NCI-H128 (cell line): ENCODE measurements around the gene COX8A.
"Not testable (repeated sequence)": the region's sequence is repeated elsewhere in the genome, so short reads cannot be mapped to it uniquely, and the experiment has no call there.

Experiments
- DNase-seq: peaks from one replicate; lab custom pipeline; 2025; ENCODE audit not compliant: unreplicated experiment; lab: John Stamatoyannopoulos, UW

Gene COX8A, protein sequence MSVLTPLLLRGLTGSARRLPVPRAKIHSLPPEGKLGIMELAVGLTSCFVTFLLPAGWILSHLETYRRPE

DNA sequence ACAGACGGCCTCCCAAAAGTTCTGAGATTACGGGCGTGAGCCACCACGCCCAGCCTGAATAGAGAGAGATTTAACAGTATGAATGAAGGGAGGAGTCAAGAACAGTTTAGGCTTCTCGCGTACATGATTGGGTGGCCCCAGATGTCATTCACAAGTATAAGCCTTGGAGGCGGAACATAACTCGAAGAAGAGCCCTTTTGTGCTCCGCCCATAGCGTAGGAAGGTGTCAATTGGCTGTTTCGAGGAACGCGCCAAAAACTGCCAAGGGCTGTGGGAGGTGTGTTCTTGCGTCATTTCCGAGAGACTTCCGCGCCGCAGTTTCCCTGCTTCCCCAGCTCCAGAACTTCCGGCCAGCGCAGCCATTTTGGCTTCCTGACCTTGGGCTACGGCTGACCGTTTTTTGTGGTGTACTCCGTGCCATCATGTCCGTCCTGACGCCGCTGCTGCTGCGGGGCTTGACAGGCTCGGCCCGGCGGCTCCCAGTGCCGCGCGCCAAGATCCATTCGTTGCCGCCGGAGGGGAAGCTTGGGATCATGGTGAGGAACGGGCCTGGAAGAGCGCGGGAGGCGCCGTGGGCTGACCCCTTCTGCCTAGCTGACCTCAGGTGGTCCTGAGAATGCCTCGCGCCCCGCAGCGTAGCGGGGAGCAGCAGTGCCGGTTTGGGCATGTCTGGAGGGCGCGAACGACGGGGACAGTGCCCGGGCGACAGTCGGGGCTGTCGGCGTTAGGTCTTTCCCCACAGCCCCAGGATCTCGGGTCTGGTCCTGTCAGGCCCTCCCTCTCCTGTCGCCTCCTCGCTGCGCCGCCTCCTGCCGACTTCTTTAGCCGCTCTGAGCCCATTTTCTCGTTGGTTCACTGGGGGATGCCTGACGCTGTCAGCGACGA, at the start of gene COX8A:
COX8A (plus strand) TSS at position 362 of the 885 bp plus-strand sequence; CDS start at position 423, 61 bp downstream.
- DNase-seq, result peak; percentile 100

DNA sequence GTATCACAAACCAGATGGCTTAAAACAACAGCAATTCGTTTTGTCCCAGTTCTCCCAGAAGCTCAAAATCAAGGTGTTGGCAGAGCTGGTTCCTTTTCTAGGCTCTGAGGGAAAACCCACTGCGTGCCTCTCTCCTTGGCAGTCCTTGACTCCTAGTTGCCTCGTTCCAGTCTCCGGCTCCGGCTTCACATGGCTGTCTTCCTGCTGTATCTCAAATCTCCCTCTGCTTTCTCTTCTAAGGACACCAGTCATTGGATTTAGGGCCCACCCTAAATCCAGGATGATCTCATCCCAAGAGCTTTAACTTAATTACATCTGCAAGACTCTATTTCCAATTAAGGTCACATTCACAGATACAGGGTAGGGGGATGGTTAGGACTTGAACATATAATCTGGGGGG, 44.8 kb upstream of the COX8A start:
- no peak for DNase-seq

DNA sequence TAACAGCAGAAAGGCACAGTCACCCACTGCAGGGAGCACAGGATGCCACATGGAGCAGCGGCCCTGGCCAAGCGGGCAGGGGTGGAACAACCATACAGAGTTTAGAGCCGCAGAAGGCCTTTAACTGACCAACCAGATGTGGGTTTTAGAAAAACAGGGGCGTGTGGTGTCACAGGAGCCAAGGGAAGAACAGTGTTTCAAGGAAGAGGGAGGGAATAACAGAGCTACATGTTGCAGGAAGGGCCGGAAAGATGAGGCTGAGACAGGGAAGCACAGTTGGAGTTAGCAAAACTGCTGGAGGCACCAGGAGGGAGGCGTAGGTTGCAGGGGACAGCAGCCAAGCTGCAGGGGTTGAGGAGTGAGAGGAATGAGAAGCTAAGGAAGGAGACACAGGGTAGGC, 43.4 kb upstream of the COX8A start:
- no peak for DNase-seq

DNA sequence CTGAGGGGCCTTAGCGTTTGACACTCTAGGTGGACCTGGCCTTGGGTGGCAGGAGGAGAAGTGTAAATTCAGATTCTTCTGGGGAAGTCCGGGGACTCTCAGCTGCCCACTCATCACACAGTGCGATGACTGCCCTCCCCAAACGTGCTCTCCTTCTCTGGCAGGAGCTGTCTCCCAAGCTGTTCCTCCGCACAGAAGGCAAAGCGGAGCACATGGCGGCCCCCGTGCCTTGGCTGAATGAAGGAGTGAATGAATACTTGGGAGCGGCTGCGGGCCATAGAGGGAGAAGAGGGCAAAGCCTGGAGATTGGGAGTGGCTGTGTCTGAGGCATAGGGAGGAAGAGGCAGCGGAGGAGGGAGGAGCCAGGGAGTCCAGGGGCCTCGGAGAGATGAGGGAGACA, 42.5 kb upstream of the COX8A start:
- DNase-seq, result no peak

DNA sequence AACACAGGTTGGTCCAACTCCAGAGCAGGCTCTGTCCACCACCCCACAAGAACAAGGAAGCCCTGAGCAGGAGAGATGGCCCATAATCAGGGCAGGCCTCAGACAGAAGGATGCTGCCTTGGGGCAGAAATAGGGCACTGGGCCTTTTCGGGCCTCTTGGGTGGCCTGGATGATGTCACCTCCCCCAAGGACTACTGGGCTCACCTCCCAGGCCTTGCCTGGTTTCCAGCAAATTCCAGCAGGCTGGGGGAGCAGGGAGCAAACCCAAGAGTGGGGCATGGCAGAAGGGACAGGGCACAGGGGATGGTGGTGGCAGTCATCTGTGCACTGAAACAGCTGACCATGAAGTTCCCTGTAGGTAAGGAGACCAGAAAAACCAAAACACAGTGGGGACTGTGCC, 41.0 kb upstream of the COX8A start:
- DNase-seq, result no peak

DNA sequence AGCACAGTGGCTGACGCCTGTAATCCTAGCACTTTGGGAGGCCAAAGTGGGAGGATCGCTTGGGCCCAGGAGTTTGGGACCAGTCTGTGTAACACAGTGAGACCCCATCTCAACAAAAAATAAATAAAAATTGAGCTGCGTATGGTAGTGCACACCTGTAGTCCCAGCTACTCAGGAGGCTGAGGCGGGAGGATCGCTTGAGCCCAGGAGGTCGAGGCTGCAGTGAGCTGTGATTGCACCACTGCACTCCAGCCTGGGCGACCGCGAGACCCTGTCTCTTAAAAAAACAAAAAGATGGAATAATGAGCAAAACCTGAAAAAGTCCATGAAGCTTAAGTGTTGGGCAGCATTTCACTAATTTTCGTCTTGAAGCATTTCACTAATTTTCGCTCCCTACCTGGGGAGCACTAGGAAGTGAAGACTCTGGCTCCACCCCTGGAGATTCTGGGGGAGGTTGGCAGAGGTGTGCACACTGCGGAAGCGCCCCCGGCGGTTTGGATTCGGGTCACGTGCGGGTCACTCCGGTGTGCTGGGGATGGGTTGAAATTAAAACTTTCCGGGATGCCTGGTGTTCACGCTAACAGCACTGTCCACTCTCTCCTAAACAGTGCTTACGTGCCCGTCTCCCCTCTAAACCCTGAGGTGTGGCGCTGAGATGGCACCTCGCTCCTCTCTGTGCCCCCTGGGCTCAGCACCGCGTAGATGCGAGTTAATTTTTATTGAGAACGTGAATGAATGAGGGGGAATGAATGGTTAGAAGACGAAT, 36.5 kb upstream of the COX8A start:
- DNase-seq, result no peak

DNA sequence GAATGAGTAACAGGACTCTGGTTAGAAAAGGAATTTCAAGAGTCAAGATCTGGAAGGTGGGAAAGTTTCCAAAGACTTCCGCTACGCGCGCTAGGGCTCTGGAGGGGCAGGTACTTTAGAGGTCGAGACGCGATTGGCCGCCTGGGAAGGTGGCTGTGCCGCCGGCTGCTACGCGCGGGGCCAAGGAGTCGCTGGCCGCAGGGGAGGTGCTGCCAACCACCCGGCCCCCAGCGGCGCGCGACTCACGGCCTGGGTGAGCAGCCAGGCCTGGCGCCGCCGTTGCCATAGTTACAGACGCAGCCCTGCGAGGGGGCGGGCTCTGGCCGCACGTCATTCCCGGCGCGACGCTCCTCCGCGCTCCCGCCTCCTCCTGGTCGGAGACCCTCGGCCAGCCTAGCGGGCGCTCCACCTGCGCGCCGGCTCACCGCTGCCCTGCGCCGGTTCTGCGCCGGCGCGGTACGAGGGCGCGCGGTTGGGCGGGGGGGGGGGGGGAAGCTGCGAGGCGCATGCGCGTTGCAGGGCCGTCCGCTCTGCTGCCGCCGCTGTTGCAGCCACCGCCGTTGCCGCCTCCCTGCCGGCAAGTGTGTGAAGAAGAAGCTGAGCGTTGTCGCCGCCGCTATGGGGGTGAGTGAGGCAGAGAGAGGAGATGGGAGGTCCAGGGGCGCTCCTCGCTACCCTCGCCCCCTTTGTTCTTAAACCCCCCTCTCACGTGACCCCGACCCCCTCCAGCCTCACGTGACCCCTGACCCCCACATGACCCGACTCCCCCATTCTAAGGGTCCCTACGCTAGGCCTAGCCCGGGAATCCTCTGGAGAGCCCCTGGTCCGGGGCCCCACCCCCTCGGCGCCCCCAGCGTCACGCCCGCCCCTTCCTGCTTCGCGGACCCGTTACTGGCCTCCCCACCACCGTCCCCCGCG, 35.7 kb upstream of the COX8A start, which contains the start of gene NAA40:
NAA40 (plus strand) TSS at position 524 of the 918 bp plus-strand sequence; CDS start at position 619, 95 bp downstream.
- DNase-seq, result peak; percentile 95

DNA sequence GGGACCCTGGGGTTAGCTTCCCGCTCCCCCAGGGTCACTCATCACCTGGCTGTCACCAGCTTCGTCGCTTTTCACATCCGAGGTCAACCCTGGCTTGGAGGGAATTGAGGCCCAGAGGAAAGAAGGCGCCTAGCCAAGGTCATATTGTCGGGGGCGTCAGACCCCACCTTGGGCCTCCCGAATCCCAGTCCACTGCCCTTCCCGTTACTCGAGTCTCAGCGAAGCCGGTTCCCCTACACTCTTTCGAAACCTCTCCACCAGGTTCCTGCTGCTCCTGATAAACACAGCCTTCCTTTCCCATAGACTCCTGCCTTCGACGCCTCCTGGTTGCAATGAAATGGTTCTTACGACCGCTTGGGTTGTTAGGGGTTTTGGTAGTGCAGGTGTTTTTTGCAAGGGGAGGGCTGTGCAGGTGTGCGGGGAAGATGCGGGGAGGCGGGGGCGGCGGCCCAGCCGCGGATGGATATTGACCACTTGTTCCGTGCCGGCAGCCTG, 35.0 kb upstream of the COX8A start:
- DNase-seq, result no peak

DNA sequence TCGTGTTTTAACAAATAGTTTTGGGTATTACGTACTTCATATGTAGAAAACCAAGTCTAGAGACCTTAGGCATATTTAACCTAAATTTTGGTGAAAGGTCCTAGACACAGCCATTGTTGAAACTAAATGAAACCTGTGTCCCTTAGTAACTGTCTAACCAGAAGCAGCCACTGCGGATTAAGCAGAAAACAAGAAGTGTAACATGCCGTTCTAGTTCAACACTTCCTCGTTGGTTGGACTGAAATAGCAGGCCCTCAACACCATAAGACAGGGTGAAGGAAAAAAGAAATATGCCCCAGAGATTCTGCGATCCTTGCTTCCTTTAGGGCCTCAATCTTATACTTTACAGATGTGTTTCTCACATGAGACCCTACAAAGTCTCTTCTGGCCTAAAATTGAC, 33.6 kb upstream of the COX8A start:
- no peak for DNase-seq

DNA sequence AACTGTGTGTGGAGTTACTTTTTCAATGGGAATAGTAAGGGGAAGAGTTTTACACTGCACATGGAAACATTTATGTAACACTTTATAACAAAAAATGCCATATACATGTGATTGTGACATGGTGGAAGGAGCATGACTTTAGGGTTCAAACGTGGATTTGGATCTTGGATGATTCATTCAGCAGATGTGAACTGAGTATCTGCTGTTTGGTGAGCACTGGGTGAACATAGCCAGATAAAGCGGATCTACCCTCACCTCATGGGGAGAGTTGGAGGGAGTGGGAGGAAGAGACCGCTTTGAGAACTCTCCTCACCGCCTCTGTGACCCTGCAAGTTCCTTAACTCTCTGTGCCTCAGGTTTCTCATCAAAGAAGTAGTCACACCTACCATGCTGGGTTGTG, 32.5 kb upstream of the COX8A start:
- DNase-seq, result no peak

DNA sequence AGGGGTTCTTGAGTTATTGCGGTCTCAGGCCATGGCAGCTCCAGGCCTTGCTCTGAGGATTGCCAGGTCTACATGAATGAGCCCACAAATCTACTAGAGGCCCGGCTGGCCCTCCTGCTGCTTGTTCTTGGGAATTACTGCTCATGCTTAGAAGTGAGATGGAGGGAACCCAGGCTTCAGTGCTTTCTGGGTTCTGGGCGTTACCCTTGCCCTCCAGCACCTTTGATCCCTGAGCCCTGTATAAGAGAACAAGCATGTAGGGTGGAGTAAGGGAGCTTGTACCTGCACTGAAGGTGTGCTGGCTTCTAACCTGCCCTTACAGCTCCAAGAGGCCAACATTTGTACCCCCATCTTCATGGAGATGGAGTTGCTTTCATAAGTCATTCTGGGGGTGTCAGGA, 31.6 kb upstream of the COX8A start:
- DNase-seq, result no peak

DNA sequence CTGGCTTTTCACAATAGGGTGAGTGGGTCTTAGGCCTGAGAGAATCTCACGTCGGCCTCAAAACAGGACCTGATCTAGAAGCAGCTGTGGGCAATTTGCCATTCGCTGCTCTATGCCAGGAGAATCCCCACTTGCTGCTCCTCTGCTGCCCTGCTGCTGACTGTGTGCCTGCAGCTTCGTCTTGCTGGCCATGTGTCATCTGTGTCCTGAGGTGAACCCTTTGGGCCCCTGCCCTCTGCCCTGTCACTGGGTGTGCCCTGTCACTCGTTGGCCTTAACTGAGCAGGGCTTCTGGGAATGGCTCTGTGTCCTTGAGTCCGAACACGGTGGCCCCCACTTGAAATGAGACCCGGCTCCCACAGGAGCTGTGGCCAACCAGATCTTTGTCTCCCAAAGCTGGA, 29.4 kb upstream of the COX8A start:
- DNase-seq, result no peak

DNA sequence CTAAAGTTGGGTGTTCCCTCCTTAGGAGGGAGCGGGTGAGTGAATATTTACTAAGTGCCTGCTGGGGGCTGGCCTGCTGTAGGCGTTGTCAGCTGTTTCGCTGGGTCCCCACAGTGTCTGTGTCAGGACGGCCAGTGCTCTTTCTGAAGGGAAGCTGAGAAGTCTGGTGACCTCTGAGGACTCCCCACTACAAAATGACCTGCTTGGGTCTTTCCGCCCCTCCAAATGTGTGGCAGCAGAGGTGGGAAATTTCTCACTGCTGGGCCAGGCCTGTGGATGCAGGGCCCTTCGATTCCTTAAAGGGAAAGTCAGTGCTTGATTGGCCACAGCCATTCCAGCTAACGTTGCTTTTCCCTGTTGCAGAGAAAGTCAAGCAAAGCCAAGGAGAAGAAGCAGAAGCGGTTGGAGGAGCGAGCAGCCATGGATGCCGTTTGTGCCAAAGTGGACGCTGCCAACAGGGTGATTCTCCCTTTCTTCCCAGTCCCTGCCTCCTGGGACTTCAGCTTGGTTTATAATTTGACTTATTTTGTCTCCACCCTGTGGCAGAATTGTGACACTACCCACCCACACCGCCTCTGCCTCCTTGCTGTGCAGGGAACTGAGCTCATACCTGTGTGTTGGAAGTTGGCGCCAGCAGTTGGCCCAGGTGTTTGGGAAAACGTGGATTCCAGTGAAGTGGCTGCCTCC, 28.8 kb upstream of the COX8A start:
- DNase-seq, result peak; percentile 49

DNA sequence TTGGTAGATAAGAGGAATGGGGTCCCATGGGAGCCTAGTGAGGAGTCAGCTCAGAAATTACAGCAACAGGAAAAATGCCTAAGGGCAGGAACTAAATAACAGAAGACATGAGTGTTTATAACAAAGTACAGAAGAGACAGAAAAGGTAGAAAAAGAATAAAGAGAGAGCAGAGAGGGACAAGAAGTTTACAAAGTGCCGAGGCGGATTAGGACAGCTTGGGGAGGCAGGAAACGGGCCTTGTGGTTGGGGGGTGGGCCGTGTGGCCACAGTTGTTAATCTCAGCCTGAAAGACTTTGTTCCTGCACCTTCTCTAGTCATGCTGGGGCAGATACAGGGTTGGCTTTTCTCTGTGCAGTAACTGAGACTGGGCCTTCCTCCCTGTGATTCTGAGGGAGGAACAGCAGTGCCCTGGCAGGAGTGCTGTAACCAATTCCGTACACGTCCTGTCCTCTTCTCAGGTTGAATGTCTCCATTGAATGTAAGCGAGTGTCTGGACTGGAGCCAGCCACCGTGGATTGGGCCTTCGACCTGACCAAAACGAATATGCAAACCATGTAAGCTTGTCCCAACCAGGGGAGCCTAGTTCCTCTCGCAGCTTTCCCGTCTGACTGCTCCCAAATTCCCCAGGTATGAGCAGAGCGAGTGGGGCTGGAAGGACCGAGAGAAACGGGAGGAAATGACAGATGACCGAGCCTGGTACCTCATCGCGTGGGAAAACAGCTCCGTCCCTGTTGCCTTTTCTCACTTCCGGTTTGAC, 22.5 kb upstream of the COX8A start:
- DNase-seq, result no peak

DNA sequence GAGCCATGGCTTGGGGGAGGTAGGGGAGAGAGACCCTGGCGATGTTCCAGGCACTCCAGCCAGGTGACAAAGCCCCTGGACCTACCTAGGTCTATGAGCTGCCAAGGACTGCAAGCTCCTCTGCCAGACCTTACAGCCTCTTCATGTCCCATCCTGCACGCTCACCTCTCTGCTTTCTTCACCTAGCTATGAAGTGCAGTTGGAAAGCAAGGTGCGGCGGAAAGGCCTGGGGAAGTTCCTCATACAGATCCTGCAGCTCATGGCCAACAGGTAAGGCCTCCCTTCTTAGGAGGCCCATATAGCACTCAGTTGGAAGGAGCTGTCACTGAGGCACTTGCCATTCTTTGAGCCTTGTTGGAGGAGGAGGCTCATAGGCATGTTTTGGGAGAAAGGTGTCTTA, 21.9 kb upstream of the COX8A start:
- DNase-seq, result no peak

DNA sequence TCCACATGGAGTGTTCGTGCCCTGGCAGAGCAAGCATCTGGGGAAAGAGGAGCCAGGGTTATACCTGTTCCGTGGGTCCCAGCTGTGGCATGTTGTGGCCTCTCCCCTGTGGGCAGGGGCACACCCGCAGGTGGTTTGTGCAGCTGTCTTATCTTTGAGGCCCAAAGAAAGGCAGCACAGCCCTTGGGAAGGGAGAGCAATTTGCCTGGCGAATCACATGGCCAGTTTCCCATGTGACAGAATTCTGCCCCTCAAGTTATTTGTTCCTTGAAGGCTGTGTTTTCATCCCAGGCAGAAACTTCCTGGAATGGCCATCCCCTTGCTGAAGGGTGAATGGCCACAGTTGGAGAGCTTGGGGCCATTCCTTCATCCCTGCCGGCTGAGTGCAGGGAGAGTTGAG, 16.4 kb upstream of the COX8A start:
- no peak for DNase-seq

DNA sequence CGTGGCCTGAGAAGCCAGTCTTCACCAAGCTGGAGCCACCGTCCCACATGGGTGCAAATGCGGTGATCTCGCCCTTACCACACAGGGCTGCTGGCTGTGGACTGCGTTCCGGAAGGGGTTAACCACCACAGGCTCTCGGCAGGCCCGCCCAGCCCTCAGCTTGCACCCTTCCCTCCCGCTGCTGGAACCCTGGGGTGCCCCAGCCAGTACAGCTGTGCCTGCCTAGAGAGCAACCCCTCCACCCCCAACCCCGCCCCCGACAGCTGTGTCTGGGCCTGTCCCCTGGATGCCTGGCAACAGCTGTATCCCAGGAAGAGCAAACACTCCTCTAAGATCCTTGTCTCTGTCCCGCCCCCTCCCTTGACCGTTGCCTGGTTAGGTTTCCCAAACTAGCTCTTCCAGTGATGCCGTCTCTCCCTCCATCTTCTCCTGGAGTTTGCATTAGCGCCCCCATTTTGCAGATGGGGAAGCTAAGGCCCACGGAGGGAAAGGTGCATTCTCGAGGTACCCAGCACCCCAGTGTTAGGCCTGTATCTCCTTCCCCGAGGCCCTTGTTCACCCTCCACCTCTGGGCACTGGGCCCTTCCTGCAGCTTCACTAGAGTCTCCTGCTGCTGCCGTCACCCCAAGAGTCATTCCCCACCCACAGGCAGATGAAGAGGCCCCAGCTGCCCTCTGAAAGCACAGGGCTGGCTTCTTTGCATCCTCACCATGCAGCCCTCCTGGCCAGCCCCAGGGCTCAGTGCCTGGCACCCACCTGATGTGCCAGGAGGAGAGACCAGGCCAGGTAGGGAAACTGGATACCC, 12.6 kb upstream of the COX8A start:
- no peak for DNase-seq

DNA sequence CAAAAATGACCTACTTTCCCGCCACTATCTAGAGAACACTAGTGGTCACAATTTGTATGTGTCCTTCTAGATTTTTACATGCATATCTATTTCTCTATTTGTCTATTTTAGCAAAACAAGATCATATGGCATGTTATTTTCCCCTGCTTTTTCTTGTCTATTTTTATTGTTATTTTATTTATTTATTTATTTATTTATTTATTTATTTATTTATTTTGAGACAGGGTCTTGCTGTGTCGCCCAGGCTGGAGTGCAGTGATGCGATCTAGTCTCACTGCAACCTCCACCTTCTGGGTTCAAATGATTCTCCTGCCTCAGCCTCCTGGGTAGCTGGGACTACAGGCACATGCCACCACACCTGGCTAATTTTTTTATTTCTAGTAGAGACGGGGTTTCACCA, 10.5 kb upstream of the COX8A start:
- not testable (repeated sequence) for DNase-seq

DNA sequence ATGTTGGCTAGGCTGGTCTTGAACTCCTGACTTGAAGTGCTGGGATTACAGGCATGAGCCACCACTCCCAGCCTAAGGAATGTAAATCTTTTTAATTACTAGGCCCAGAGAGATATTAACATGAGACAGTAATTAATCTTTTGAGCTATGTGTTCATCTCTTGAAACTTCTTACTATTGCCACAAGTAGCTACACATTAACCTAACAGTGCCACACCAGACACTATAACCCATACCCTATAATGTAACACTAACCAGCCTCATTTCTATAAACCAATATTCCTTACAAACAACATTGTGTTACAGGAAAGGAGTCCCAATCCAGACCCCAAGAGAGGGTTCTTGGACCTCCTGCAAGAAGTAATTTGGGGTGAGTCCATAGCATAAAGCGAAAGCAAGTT, 8.0 kb upstream of the COX8A start:
- no peak for DNase-seq
